ENCODE results near the gene SMIM5. TPM values are rescaled to one million over a fixed set of nuclear protein-coding genes. Genes with fewer than 3 reads are reported as not detected.

Gene SMIM5
- total and polyA plus RNA-seq, 8 donors, result 0.58 to 29.5 (median 7.9) TPM; not detected in 2

- H3K27me3 ChIP-seq, result no peaks in the 10 kb centered on the region
- peaks cover 14 to 73% (median 71%) of the 10 kb centered on the region in 4 donors for H3K36me3 ChIP-seq
- H3K4me3 ChIP-seq, result no peak overlapping the region
- intact Hi-C loops (cut with DNase I; ENCODE audit: low total_unique reads), result no loop called here
- no peaks in the 10 kb centered on the region for H3K9me3 ChIP-seq
- no peak overlapping the region for H3K27ac ChIP-seq
- DNase-seq, result no peak
- WGBS, 5 donors, result 85 to 94% (median 90%) methylated on average over 1 to 27 of the region's 27 CpGs
- no peak for TF ChIP-seq POLR2AphosphoS5 (IDR thresholded peaks at IDR 0.05)
- no peak for TF ChIP-seq POLR2A (IDR thresholded peaks at IDR 0.05)
- no peak for TF ChIP-seq CTCF (IDR thresholded peaks at IDR 0.05)
- TF ChIP-seq EP300 (IDR thresholded peaks at IDR 0.05), result no peak
- peaks cover 4 to 10% (median 7%) of the 10 kb centered on the region in 4 donors for H3K4me1 ChIP-seq
Measured at GRCh38 chr17:75612906-75613626, 20.2 kb upstream of the SMIM5 start.

- 90 to 94% (median 93%) methylated on average over 9 to 12 of the region's 12 CpGs for WGBS, 5 donors
- no peaks in the 10 kb centered on the region for H3K27me3 ChIP-seq
- peaks cover 14 to 82% (median 80%) of the 10 kb centered on the region in 4 donors for H3K36me3 ChIP-seq
- H3K9me3 ChIP-seq, result no peaks in the 10 kb centered on the region
- H3K27ac ChIP-seq, result no peak overlapping the region
- peaks cover 4 to 10% (median 7%) of the 10 kb centered on the region in 4 donors for H3K4me1 ChIP-seq
- no peak overlapping the region for H3K4me3 ChIP-seq
- DNase-seq, result no peak
- intact Hi-C loops (cut with DNase I; ENCODE audit: low total_unique reads), result no loop called here
- TF ChIP-seq POLR2A (IDR thresholded peaks at IDR 0.05) (no peak), EP300 (IDR thresholded peaks at IDR 0.05) (no peak), CTCF (IDR thresholded peaks at IDR 0.05) (no peak), POLR2AphosphoS5 (IDR thresholded peaks at IDR 0.05) (no peak)
Measured at GRCh38 chr17:75614006-75614405, 19.2 kb upstream of the SMIM5 start.

GRCh38 chr17:75614556-75615270 is 18.5 kb upstream of the SMIM5 start:
- Histone ChIP-seq H3K4me3 (no peak overlapping the region), H3K9me3 (no peaks in the 10 kb centered on the region), H3K36me3 (peaks cover 14 to 89% (median 87%) of the 10 kb centered on the region in 4 donors), H3K27me3 (no peaks in the 10 kb centered on the region), H3K4me1 (peaks cover 4 to 10% (median 7%) of the 10 kb centered on the region in 4 donors), H3K27ac (no peak overlapping the region)
- intact Hi-C loops (cut with DNase I; ENCODE audit: low total_unique reads), result no loop called here
- TF ChIP-seq EP300 (IDR thresholded peaks at IDR 0.05) (no peak), POLR2AphosphoS5 (IDR thresholded peaks at IDR 0.05) (no peak), POLR2A (IDR thresholded peaks at IDR 0.05) (no peak), CTCF (IDR thresholded peaks at IDR 0.05) (no peak)
- DNase-seq, result no peak
- 87 to 95% (median 87%) methylated on average over 4 to 19 of the region's 19 CpGs for WGBS, 5 donors

GRCh38 chr17:75615301-75615700 is 17.9 kb upstream of the SMIM5 start:
- 88 to 100% (median 91%) methylated on average over 6 to 11 of the region's 11 CpGs for WGBS, 5 donors
- Histone ChIP-seq H3K27me3 (no peaks in the 10 kb centered on the region), H3K9me3 (no peaks in the 10 kb centered on the region), H3K4me3 (no peak overlapping the region), H3K4me1 (peaks cover 4 to 7% (median 5%) of the 10 kb centered on the region in 4 donors), H3K36me3 (peaks cover 14 to 91% (median 89%) of the 10 kb centered on the region in 4 donors), H3K27ac (no peak overlapping the region)
- TF ChIP-seq POLR2AphosphoS5 (IDR thresholded peaks at IDR 0.05) (no peak), EP300 (IDR thresholded peaks at IDR 0.05) (no peak), CTCF (IDR thresholded peaks at IDR 0.05) (no peak), POLR2A (IDR thresholded peaks at IDR 0.05) (no peak)
- intact Hi-C loops (cut with DNase I; ENCODE audit: low total_unique reads), result no loop called here
- DNase-seq, result no peak
